BLaER1 (cell line): ENCODE results near the gene NOL3.

Source experiments
- H3K27ac ChIP-seq: shearing (Covaris generic); formaldehyde crosslinking; 2 replicates; pipeline ENCODE4 v1.8.1; 2022
- H3K27me3 ChIP-seq: shearing (Covaris generic); formaldehyde crosslinking; 2 replicates; pipeline ENCODE4 v1.8.1; 2022
- H3K36me3 ChIP-seq: shearing (Covaris generic); formaldehyde crosslinking; 2 replicates; pipeline ENCODE4 v1.8.1; 2022
- H3K4me1 ChIP-seq: shearing (Covaris generic); formaldehyde crosslinking; 2 replicates; pipeline ENCODE4 v1.8.1; 2022
- H3K4me2 ChIP-seq: shearing (Covaris generic); formaldehyde crosslinking; 2 replicates; pipeline ENCODE4 v1.8.1; 2022
- H3K4me3 ChIP-seq: shearing (Covaris generic); formaldehyde crosslinking; 2 replicates; pipeline ENCODE4 v1.8.1; 2022
- H3K9ac ChIP-seq: shearing (Covaris generic); formaldehyde crosslinking; 2 replicates; pipeline ENCODE4 v1.8.1; 2022
- H3K9me3 ChIP-seq: shearing (Covaris generic); formaldehyde crosslinking; 2 replicates; pipeline ENCODE4 v1.8.1; 2022
- H4K20me1 ChIP-seq: shearing (Covaris generic); formaldehyde crosslinking; 2 replicates; pipeline ENCODE4 v1.8.1; 2022
- Cebpa-rat ChIP-seq: shearing (Covaris generic); IDR thresholded peaks from 2 replicates; pipeline ENCODE4 v1.8.1; 2022

Gene NOL3

GRCh38 chr16:67169642-67170167, 633 bp upstream of the NOL3 start:
- peak overlapping the region; percentile 68 for H3K4me3 ChIP-seq
- no peaks in the 10 kb centered on the region for H3K9me3 ChIP-seq
- peaks cover 11% of the 10 kb centered on the region for H4K20me1 ChIP-seq
- peak overlapping the region; percentile 68 for H3K9ac ChIP-seq
- peak overlapping the region; percentile 98 for H3K4me2 ChIP-seq
- no peak for TF ChIP-seq Cebpa-rat
- H3K36me3 ChIP-seq = no peaks in the 10 kb centered on the region
- H3K27me3 ChIP-seq = peaks cover 43% of the 10 kb centered on the region
- H3K27ac ChIP-seq = peak overlapping the region; percentile 61
- H3K4me1 ChIP-seq = peaks cover 68% of the 10 kb centered on the region

GRCh38 chr16:67170949-67171649, 761 bp downstream of the NOL3 start:
- peak overlapping the region; percentile 68; the same call in 1 of the 2 replicates for H3K9ac ChIP-seq
- no peak for TF ChIP-seq Cebpa-rat
- peaks cover 1% of the 10 kb centered on the region; the same call in 1 of the 2 replicates for H3K36me3 ChIP-seq
- peak overlapping the region; percentile 68 for H3K4me3 ChIP-seq
- 0 out of 2 replicates have a peak, but pooled peaks cover 1% of the 10 kb centered on the region for H4K20me1 ChIP-seq
- H3K9me3 ChIP-seq = no peaks in the 10 kb centered on the region
- peak overlapping the region; percentile 98 for H3K4me2 ChIP-seq
- peaks cover 76% of the 10 kb centered on the region for H3K4me1 ChIP-seq
- H3K27ac ChIP-seq = peak overlapping the region; percentile 72; the same call in 1 of the 2 replicates
- peaks cover 29% of the 10 kb centered on the region for H3K27me3 ChIP-seq

- H3K27ac ChIP-seq = peak overlapping the region; percentile 85
- H3K9ac ChIP-seq = peak overlapping the region; percentile 78
- H3K4me2 ChIP-seq = peak overlapping the region; percentile 99
- peaks cover 11% of the 10 kb centered on the region; the same call in 1 of the 2 replicates for H3K36me3 ChIP-seq
- H3K27me3 ChIP-seq = peaks cover 17% of the 10 kb centered on the region
- peak overlapping the region; percentile 71 for H3K4me3 ChIP-seq
- peaks cover 88% of the 10 kb centered on the region for H3K4me1 ChIP-seq
- no peak for TF ChIP-seq Cebpa-rat
- H3K9me3 ChIP-seq = no peaks in the 10 kb centered on the region
- peaks cover 19% of the 10 kb centered on the region for H4K20me1 ChIP-seq
Observed at GRCh38 chr16:67173323-67173722, 3.0 kb downstream of the NOL3 start.

- peak overlapping the region; percentile 78 for H3K9ac ChIP-seq
- peaks cover 26% of the 10 kb centered on the region for H4K20me1 ChIP-seq
- H3K27ac ChIP-seq = peak overlapping the region; percentile 85
- H3K4me3 ChIP-seq = peak overlapping the region; percentile 71
- H3K9me3 ChIP-seq = no peaks in the 10 kb centered on the region
- no peak for TF ChIP-seq Cebpa-rat
- peak overlapping the region; percentile 99 for H3K4me2 ChIP-seq
- H3K4me1 ChIP-seq = peaks cover 84% of the 10 kb centered on the region
- H3K36me3 ChIP-seq = peaks cover 11% of the 10 kb centered on the region; the same call in 1 of the 2 replicates
- H3K27me3 ChIP-seq = peaks cover 18% of the 10 kb centered on the region
Observed at GRCh38 chr16:67173808-67174705, 3.7 kb downstream of the NOL3 start.

- Histone ChIP-seq H3K27ac (peak overlapping the region; percentile 85), H3K36me3 (peaks cover 11% of the 10 kb centered on the region; the same call in 1 of the 2 replicates), H3K9ac (peak overlapping the region; percentile 78), H3K4me1 (peaks cover 76% of the 10 kb centered on the region), H3K27me3 (peaks cover 18% of the 10 kb centered on the region), H3K4me3 (peak overlapping the region; percentile 71), H3K4me2 (peak overlapping the region; percentile 99), H4K20me1 (peaks cover 33% of the 10 kb centered on the region), H3K9me3 (no peaks in the 10 kb centered on the region)
- no peak for TF ChIP-seq Cebpa-rat
Observed at GRCh38 chr16:67174706-67175231, 4.4 kb downstream of the NOL3 start.

- Histone ChIP-seq H3K27ac (no peak overlapping the region), H3K27me3 (peaks cover 18% of the 10 kb centered on the region), H3K9ac (no peak overlapping the region), H3K4me3 (no peak overlapping the region), H4K20me1 (peaks cover 52% of the 10 kb centered on the region), H3K4me1 (peaks cover 74% of the 10 kb centered on the region), H3K36me3 (peaks cover 16% of the 10 kb centered on the region; the same call in 1 of the 2 replicates), H3K9me3 (no peaks in the 10 kb centered on the region), H3K4me2 (no peak overlapping the region)
- TF ChIP-seq Cebpa-rat = no peak
Observed at GRCh38 chr16:67176662-67177061, 6.3 kb downstream of the NOL3 start.

GRCh38 chr16:67177743-67178699, 7.7 kb downstream of the NOL3 start:
- Histone ChIP-seq H3K27ac (no peak overlapping the region), H3K9ac (no peak overlapping the region), H3K36me3 (peaks cover 16% of the 10 kb centered on the region; the same call in 1 of the 2 replicates), H4K20me1 (peaks cover 52% of the 10 kb centered on the region), H3K9me3 (no peaks in the 10 kb centered on the region), H3K27me3 (peaks cover 18% of the 10 kb centered on the region), H3K4me3 (peak overlapping the region; percentile 55), H3K4me1 (peaks cover 75% of the 10 kb centered on the region), H3K4me2 (peak overlapping the region; percentile 86)
- no peak for TF ChIP-seq Cebpa-rat

GRCh38 chr16:67179421-67180080, 9.2 kb downstream of the NOL3 start:
- H3K9ac ChIP-seq = no peak overlapping the region
- H3K27me3 ChIP-seq = peaks cover 23% of the 10 kb centered on the region
- peaks cover 66% of the 10 kb centered on the region for H3K4me1 ChIP-seq

More at GRCh38 chr16:67179421-67180080, 9.2 kb downstream of the NOL3 start:
- H3K4me2 ChIP-seq = 0 out of 2 replicates have a peak overlapping the region, but pooled peaks have one; percentile 86
- peaks cover 16% of the 10 kb centered on the region; the same call in 1 of the 2 replicates for H3K36me3 ChIP-seq
- H3K27ac ChIP-seq = no peak overlapping the region
- TF ChIP-seq Cebpa-rat = no peak
- H3K9me3 ChIP-seq = no peaks in the 10 kb centered on the region
- H4K20me1 ChIP-seq = peaks cover 55% of the 10 kb centered on the region
- no peak overlapping the region for H3K4me3 ChIP-seq
